Measurements from ENCODE around the gene EFCAB8.
"Not testable (repeated sequence)": the region's sequence is repeated elsewhere in the genome, so short reads cannot be mapped to it uniquely, and the experiment has no call there.

EFCAB8 gene

DNA sequence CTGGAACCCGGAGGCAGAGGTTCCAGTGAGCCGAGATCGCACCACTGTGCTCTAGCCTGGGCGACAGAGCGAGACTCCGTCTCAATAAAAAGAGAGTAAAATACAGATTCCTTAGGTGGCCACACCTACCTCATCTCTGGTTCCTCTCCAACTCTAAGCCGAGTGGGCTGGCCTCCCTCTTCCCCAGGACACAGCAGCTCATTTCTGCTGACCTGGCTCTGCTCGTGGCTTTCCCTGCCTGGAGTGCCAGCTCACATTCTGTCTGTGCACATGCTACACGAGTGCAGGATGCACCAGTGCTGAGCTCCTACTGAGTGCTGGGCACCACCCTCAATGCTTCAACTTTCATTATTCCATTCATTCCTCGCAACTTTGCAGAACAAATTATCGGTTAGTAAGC, 28.8 kb downstream of the EFCAB8 start:
- ATAC-seq, result no peak

- ATAC-seq, result no peak
Observed at GRCh38 chr20:32888636-32889035, 29.9 kb downstream of the EFCAB8 start.

DNA sequence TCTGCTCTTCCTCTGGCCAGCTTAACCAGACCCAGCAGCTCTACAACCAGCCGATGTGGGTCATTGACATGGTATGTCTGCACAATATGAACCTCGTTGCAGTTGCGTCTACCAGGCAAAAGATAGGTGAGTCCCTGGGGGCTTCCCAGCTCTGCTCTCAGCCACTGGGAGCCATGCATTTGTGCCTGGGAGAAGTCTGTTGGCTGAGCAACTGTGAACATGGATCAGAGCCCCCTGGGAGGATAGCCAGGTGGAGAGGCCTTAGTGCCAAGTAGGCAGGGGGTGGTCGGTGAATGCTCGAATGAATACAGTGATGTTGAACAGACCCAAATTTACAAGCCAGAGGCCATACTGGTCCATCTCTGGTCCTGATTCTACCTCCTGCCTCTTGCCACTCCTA, 30.6 kb downstream of the EFCAB8 start:
- ATAC-seq, result no peak

GRCh38 chr20:32891491-32891890, 32.8 kb downstream of the EFCAB8 start:
- no peak for ATAC-seq

GRCh38 chr20:32891926-32892660, 33.4 kb downstream of the EFCAB8 start:
- no peak for ATAC-seq

DNA sequence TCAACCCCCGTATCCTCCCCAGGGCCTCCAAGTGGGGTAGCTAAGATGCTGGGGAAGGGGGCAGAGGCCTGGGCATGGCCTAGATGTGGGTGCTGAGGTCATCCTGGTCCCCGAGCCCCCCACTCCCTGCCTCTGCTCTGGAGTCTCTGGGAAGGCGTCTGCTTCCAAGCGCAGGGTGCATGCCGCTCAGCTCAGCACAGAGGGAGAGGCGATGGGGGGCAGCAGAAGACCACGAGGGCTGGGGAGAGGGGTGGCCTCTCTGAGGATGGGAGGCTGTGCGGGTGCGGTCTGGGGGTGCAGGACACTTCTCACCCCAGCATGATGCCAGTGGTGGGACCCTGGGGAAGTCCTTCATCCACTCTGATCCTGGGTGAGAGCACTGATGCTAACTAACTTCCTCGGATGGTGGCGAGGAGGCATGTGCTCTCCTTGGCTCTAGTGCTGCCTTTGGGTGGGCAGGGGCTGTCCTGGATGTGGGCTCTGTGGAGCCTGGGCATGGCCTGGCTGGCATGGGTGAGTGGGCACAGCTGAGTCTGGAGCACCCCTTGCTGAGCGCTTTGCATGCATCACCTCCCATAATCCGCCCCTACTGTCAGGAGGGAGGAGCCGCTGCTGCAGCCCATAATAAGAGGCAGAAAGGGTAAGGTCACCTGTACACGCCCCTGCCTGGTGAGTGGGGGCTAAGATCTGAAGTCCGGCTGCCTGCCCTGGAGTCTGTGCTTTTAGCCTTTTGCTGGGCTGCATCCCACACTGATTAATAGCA, 34.7 kb downstream of the EFCAB8 start:
- no peak for ATAC-seq

- no peak for ATAC-seq
Observed at GRCh38 chr20:32894026-32894483, 35.3 kb downstream of the EFCAB8 start.

GRCh38 chr20:32894711-32895355, 36.1 kb downstream of the EFCAB8 start:
- no peak for ATAC-seq

DNA sequence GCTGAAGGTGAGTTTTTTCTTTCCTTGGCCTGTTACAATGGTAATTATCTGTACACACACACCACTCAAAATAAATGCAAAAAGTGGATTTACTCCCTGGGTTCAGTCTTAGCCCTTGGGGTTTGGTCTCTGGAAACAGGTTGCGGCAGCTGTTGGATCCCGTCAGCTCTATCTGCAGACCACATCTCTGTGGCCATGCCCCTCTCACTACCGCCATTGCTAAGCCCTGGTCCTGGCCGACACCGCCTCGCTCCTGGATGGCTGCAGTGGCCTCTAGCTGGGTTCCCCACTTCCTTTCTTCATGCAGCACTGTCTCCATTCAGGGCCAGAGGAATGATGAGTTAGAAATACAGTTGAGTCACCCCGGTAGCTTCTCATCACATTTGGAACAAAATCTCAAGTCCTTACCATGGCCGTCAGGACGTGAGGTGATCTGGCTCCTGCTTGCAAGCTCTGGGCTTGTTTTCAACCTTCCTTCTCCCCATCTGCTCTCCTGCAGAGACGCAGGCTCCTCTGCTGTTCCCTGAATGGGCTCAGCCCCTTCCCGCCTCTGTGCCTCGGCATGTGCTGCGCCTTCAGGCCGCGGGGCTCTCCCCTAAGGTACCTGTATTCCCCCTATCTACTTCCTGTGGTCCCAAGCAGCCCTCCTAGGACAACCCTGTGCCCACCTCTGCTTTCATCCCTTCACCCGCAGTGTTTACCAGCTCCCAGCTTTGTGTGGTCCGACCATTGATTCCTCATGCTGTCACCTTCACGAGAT, 38.0 kb downstream of the EFCAB8 start:
- ATAC-seq, result no peak

DNA sequence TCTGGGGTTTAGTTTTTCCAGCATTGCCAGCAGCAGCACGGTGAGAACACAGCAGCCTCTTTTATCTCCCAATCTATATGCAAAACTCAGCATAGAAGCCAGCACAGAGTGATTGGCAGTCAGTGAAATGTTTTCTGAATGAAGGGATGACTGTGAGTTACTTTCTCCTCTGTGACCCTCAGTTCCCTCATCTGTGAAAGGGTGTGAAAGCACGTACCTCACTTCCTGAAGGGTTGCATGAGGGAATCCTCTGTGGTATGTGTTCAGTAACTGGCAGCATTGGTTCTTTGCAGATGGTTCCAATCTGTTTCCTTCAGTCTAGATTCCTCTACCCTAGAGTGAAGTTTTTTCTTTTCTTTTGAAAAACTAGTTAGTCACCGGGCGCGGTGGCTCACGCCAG, 40.0 kb downstream of the EFCAB8 start:
- no peak for ATAC-seq

GRCh38 chr20:32902456-32903420, 44.0 kb downstream of the EFCAB8 start:
- ATAC-seq, result peak; percentile 68 to 86

DNA sequence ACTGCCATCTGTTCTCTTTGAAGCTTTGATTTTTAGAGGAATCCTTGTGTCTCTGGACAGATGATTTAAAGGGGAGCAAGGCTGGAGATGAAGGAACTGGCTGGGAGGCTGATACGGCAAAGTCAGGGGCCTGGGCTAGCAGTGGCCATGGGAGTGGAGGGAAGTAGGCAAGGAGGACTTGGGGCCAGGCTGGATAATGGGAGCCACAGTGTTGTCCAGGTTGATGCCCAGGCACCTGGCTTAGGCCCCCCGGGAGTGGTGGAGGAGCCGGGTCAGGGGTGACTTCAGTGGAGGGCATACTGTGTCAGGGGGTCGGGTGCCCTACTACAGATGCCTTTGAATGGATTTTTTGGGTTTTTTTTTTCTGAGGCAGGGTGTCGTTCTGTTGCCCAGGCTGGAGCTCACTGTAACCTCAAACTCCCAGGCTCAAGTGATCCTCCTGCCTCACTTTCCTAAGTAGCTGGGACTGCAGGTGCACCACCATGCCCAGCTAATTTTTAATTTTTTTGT, 45.0 kb downstream of the EFCAB8 start:
- no peak for ATAC-seq

DNA sequence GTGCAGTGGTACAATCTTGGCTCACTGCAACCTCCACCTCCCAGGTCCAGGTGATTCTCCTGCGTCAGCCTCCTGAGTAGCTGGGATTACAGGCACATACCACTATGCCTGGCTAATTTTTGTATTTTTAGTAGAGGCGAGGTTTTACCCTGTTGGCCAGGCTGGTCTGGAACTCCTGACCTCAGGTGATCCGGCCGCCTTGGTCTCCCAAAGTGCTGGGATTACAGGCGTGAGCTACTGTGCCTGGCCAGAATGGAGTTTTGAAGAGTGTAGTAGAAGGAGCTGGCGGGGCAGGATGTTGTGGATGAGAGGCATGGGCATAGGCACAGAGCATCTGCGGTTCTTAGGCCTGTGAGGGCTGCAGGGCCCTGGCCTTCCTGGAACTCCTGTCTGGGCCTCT, 46.0 kb downstream of the EFCAB8 start:
- ATAC-seq, result not testable (repeated sequence)

GRCh38 chr20:32906200-32906599, 47.5 kb downstream of the EFCAB8 start:
- no peak for ATAC-seq

DNA sequence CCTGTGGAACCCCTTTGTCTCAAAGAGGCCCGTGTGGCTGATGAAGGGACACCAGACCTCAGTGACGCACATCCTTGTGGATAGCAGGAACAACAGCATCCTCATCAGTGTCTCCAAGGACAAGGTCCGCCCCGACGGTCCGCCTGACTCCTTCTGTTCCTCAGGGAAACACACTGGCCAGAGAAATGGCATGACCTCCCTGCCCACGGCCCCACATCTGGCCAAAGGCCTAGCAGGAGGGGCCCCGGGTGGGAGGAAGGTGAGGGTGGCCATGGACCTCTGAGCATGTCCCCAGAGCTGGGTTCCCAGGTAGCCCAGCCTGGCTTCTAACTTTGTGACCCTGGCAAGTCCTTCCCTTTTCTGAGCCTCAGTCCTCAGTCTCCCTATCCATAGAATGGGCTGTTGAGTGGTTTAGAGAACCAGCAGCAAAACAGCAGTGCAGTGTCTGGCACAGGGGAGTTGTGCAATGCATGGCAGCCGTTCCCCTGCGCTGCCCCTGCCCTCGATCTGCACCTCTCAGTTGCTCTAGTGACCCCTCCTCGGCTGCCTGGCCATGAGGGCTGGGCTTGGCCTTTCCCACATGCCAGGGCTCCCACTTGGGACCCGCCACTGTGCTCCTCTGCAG, 48.3 kb downstream of the EFCAB8 start:
- ATAC-seq, result no peak

DNA sequence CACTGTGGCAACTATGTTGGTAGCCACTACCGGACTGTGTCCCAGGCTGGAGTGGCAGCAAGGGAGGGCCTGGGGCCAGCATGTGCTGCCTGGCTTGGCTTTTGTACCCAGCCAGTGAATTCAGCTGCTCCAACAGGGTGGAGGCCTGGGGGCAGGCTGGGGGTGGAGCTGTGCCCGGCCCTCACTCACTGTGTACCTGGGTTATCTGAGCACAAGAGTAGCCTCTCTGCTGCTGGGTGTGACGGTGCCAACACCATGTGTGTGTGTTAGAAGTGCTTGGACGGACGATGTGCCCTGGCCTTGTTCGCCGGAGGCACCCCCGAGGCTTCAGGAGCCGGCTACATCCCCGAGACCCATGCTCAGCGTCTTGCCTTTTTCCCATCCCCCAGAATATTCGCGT, 49.2 kb downstream of the EFCAB8 start:
- no peak for ATAC-seq

DNA sequence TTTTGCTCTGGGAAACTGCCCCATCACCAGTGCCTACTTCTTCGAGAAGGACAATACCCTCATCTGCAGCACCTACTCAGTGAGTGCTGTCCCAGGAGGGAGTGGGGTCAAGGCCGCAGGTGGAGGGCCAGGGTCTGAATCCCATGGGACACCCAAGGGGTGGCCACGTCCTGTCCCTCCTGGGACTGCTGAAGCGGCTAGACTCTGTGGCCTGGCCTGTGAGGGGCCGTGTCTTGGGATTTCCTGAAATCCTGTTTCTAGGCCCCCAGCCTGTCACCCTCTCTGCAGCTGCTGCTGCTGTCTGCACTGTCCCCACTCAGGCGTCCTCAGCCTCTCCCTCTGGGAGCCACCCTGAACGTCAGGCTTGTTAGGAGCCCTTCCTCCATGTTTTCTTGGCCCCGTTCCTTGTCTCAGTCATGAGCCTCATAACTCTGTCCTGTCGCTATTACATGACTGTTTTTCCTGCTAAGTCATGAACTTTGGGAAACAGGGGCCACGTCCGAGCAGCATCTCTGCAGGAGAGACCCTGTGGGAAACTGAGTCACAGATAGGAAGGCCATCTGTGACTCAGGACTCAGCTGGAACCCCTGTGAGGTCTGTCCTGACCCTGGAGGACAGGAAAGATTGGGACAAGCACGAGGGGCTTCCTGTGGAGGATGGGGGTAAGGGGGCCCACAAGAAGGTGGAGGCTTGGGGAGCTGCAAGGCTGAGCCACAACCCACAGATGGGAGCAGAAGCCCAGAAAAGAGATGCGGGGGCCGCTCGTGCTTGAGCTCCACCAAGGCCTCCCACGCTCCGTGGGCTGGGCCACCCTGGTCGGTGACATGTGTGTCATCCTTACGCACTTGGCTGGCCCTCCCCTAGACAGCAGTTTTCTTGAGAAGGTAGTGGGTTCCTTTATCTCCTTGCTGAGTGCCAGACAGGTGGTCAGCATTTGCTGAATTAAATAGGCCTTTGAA, 49.9 kb downstream of the EFCAB8 start:
- ATAC-seq, result no peak

GRCh38 chr20:32909451-32909850, 50.7 kb downstream of the EFCAB8 start:
- ATAC-seq, result no peak

GRCh38 chr20:32909896-32910571, 51.3 kb downstream of the EFCAB8 start:
- no peak for ATAC-seq

All from activated CD4-positive, CD25-positive, alpha-beta regulatory T cell treated with anti-CD3 and anti-CD28 coated beads, Interleukin-2, amount 50 U/mL, for 24 hours (primary cell).